GM19351 (cell line): Measurements from ENCODE around the gene TMEM33.
"Not testable (repeated sequence)": the region's sequence is repeated elsewhere in the genome, so short reads cannot be mapped to it uniquely, and the experiment has no call there.

Source experiments
- ATAC-seq: cut with Tn5 transposase; IDR thresholded peaks from one replicate; pipeline ENCODE4 v1.9.1; 2021; ENCODE audit warnings: mild to moderate bottlenecking, moderate library complexity; ENCODE audit not compliant: unreplicated experiment

Gene TMEM33

GRCh38 chr4:41934901-41935651 is at the start of gene TMEM33:
TMEM33 (plus strand) TSS chr4:41935429; CDS start chr4:41935485, 56 bp downstream.
- peak; percentile 84 for ATAC-seq

- ATAC-seq, result no peak
Observed at GRCh38 chr4:41885456-41885855, 49.8 kb upstream of the TMEM33 start.

GRCh38 chr4:41887277-41887676 is 48.0 kb upstream of the TMEM33 start:
- ATAC-seq, result no peak

- ATAC-seq, result no peak
Observed at GRCh38 chr4:41887821-41888686, 47.2 kb upstream of the TMEM33 start.

GRCh38 chr4:41888687-41889074 is 46.5 kb upstream of the TMEM33 start:
- no peak for ATAC-seq

GRCh38 chr4:41889317-41889716 is 45.9 kb upstream of the TMEM33 start:
- ATAC-seq, result no peak

- no peak for ATAC-seq
Observed at GRCh38 chr4:41890085-41890484, 45.1 kb upstream of the TMEM33 start.

GRCh38 chr4:41896648-41897047 is 38.6 kb upstream of the TMEM33 start:
- ATAC-seq, result no peak

- no peak for ATAC-seq
Observed at GRCh38 chr4:41897698-41898097, 37.5 kb upstream of the TMEM33 start.

- not testable (repeated sequence) for ATAC-seq
Observed at GRCh38 chr4:41909136-41909535, 26.1 kb upstream of the TMEM33 start.

- no peak for ATAC-seq
Observed at GRCh38 chr4:41912546-41912945, 22.7 kb upstream of the TMEM33 start.

GRCh38 chr4:41913509-41913908 is 21.7 kb upstream of the TMEM33 start:
- no peak for ATAC-seq

GRCh38 chr4:41918278-41918677 is 17.0 kb upstream of the TMEM33 start:
- ATAC-seq, result no peak

GRCh38 chr4:41920416-41920815 is 14.8 kb upstream of the TMEM33 start:
- not testable (repeated sequence) for ATAC-seq

GRCh38 chr4:41921476-41921875 is 13.8 kb upstream of the TMEM33 start:
- no peak for ATAC-seq

- ATAC-seq, result no peak
Observed at GRCh38 chr4:41927796-41928499, 7.3 kb upstream of the TMEM33 start.

- no peak for ATAC-seq
Observed at GRCh38 chr4:41930139-41930831, 4.9 kb upstream of the TMEM33 start.

- ATAC-seq, result no peak
Observed at GRCh38 chr4:41932988-41933387, 2.2 kb upstream of the TMEM33 start.

GRCh38 chr4:41933997-41934503 is 1.2 kb upstream of the TMEM33 start:
- ATAC-seq, result no peak

GRCh38 chr4:41934514-41934900 is 722 bp upstream of the TMEM33 start:
- ATAC-seq, result no peak

- ATAC-seq, result peak; percentile 19
Observed at GRCh38 chr4:41935652-41936021, 408 bp downstream of the TMEM33 start.
